ENCODE data around the gene ILF2.

GRCh38 chr1:153647346-153647714 lies 23.5 kb downstream of the ILF2 start:
- TF ChIP-seq CTCF (conservative IDR thresholded peaks at IDR 0.05; ENCODE audit: low read depth, low read length) = no peak
- TF ChIP-seq EZH2 (IDR thresholded peaks at IDR 0.05; ENCODE audit: borderline replicate concordance, low read depth, low read length, poor library complexity, severe bottlenecking) = no peak

Measured in A673 (cell line).